OCI-LY7 (cell line): ENCODE data around the gene CIDEA.
"Not testable (repeated sequence)": the region's sequence is repeated elsewhere in the genome, so short reads cannot be mapped to it uniquely, and the experiment has no call there.

Experiments used
- EZH2phosphoT487 ChIP-seq: fragments of 200-600 bp; sonication (generic); IDR thresholded peaks from 2 replicates; pipeline ENCODE4 v1.6.1; 2018; ENCODE audit warnings: low read depth, borderline replicate concordance, mild to moderate bottlenecking, mixed run types, antibody characterized with exemption, low read length, moderate library complexity, mixed read lengths
- TF ChIP-seq, protein P1 (sequence below): fragments of 200-600 bp; sonication (generic); conservative IDR thresholded peaks from 2 replicates; pipeline ENCODE4 v1.5.1; 2014; ENCODE audit warnings: mild to moderate bottlenecking, antibody characterized with exemption, low read length, moderate library complexity, mixed read lengths

DNA sequence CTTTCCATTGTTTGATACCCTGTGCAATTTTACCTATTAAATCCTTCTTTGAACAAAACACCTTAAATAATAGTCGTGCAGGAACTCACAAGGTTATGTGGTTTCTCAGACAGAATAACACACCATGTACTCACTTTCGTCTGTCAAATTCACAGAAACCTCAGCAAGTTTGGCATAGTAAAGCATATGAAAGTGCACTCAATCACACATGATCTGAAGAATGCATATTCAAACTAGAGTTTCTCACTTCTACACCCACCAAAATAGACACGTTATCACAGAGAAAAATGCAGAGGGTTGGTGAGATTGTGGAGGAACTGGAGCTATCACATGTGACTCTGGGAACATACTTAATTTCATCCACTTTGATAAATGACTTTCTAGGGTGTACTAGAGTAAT, 25.9 kb upstream of the CIDEA start:
- TF ChIP-seq, protein P1, sequence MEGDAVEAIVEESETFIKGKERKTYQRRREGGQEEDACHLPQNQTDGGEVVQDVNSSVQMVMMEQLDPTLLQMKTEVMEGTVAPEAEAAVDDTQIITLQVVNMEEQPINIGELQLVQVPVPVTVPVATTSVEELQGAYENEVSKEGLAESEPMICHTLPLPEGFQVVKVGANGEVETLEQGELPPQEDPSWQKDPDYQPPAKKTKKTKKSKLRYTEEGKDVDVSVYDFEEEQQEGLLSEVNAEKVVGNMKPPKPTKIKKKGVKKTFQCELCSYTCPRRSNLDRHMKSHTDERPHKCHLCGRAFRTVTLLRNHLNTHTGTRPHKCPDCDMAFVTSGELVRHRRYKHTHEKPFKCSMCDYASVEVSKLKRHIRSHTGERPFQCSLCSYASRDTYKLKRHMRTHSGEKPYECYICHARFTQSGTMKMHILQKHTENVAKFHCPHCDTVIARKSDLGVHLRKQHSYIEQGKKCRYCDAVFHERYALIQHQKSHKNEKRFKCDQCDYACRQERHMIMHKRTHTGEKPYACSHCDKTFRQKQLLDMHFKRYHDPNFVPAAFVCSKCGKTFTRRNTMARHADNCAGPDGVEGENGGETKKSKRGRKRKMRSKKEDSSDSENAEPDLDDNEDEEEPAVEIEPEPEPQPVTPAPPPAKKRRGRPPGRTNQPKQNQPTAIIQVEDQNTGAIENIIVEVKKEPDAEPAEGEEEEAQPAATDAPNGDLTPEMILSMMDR = not testable (repeated sequence)
- TF ChIP-seq EZH2phosphoT487 = not testable (repeated sequence)
